HepG2 (cell line): ENCODE results near the gene FNDC4. TPM values are rescaled to one million over a fixed set of nuclear protein-coding genes. Genes with fewer than 3 reads are reported as not detected.

Experiments
- CEBPG ChIP-seq: IDR thresholded peaks from 2 replicates; pipeline ENCODE4 v1.6.1; 2016
- ERF ChIP-seq: IDR thresholded peaks from 2 replicates; pipeline ENCODE4 v1.6.1; 2018; ENCODE audit warnings: missing biosample characterization, missing genetic modification reagents
- FOXA1 ChIP-seq, 2 experiments: fragments of 450-650 bp in 1 of 2; sonication (generic) in 1 of 2; formaldehyde crosslinking in 1 of 2; IDR thresholded peaks; 2 replicates each; pipeline versions ENCODE4 v1.4.0 to v1.6.1; 2016 to 2020; ENCODE audit warnings: missing genetic modification reagents in 1 of 2
- FOXK2 ChIP-seq: fragments of 450-650 bp; IDR thresholded peaks from 2 replicates; pipeline ENCODE4 v1.6.1; 2016
- HDAC6 ChIP-seq: fragments of 200-600 bp; sonication (generic); IDR thresholded peaks from 2 replicates; pipeline ENCODE4 v1.7.0; 2017; ENCODE audit warnings: mild to moderate bottlenecking, antibody characterized with exemption, low read length, low read depth
- HOXD1 ChIP-seq: sonication (generic); formaldehyde crosslinking; IDR thresholded peaks from 2 replicates; pipeline ENCODE4 v1.5.0; 2020; ENCODE audit warnings: missing genetic modification reagents
- IKZF1 ChIP-seq: fragments of 450-650 bp; IDR thresholded peaks from 2 replicates; pipeline ENCODE4 v1.7.1; 2016
- KDM5A ChIP-seq: fragments of 200-600 bp; sonication (generic); IDR thresholded peaks from 2 replicates; pipeline ENCODE4 v1.7.0; 2018; ENCODE audit warnings: antibody characterized with exemption, mild to moderate bottlenecking, low read length, borderline replicate concordance
- NONO ChIP-seq, 2 experiments: fragments of 450-650 bp in 1 of 2; sonication (generic) in 1 of 2; formaldehyde crosslinking in 1 of 2; IDR thresholded peaks in 1 of 2; conservative IDR thresholded peaks in 1 of 2; 2 replicates each; pipeline versions ENCODE4 v1.6.1 to v1.8.0; 2017 to 2022; ENCODE audit warnings: mild to moderate bottlenecking in 1 of 2, missing genetic modification reagents in 1 of 2, moderate library complexity in 1 of 2
- NR2F2 ChIP-seq: IDR thresholded peaks from 2 replicates; pipeline ENCODE4 v1.6.1; 2012; ENCODE audit warnings: low read depth, inconsistent platforms, borderline replicate concordance
- RFX3 ChIP-seq: IDR thresholded peaks from 2 replicates; pipeline ENCODE4 v1.6.1; 2016; ENCODE audit warnings: missing biosample characterization, missing genetic modification reagents
- SOX6 ChIP-seq, 2 experiments: fragments of 450-650 bp in 1 of 2; sonication (generic) in 1 of 2; formaldehyde crosslinking in 1 of 2; IDR thresholded peaks; 2 replicates each; pipeline versions ENCODE4 v1.4.0 to v1.6.1; 2017 to 2020; ENCODE audit warnings: antibody characterized with exemption in 1 of 2, mild to moderate bottlenecking in 1 of 2, missing genetic modification reagents in 1 of 2
- SPEN ChIP-seq: sonication (generic); formaldehyde crosslinking; IDR thresholded peaks from 2 replicates; pipeline ENCODE4 v1.5.1; 2020; ENCODE audit warnings: low read depth, mild to moderate bottlenecking, missing genetic modification reagents
- THRA ChIP-seq: sonication (generic); formaldehyde crosslinking; IDR thresholded peaks from 2 replicates; pipeline ENCODE4 v1.4.0; 2020; ENCODE audit warnings: missing genetic modification reagents, borderline replicate concordance
- USF2 ChIP-seq, 2 experiments: sonication (generic) in 1 of 2; formaldehyde crosslinking in 1 of 2; IDR thresholded peaks; 2 replicates each; pipeline versions ENCODE4 v1.5.1 to v1.6.1; 2011 to 2020; ENCODE audit warnings: borderline replicate concordance in 1 of 2, low read depth in 1 of 2, low read length in 1 of 2, mild to moderate bottlenecking in 1 of 2, missing genetic modification reagents in 1 of 2, moderate library complexity in 1 of 2
- ZBTB34 ChIP-seq: sonication (generic); formaldehyde crosslinking; IDR thresholded peaks from 2 replicates; pipeline ENCODE4 v1.8.0; 2022; ENCODE audit warnings: mild to moderate bottlenecking, missing genetic modification reagents
- ZFP37 ChIP-seq: sonication (generic); formaldehyde crosslinking; IDR thresholded peaks from 2 replicates; pipeline ENCODE4 v1.4.0; 2020; ENCODE audit warnings: missing genetic modification reagents, borderline replicate concordance
- ZFP82 ChIP-seq: sonication (generic); formaldehyde crosslinking; IDR thresholded peaks from 2 replicates; pipeline ENCODE4 v1.5.1; 2020; ENCODE audit warnings: mild to moderate bottlenecking, missing genetic modification reagents, borderline replicate concordance
- ZFYVE20 ChIP-seq: sonication (generic); formaldehyde crosslinking; IDR thresholded peaks from 2 replicates; pipeline ENCODE4 v1.8.0; 2023; ENCODE audit warnings: low read depth, mild to moderate bottlenecking, moderate library complexity, missing genetic modification reagents, borderline replicate concordance
- ZNF101 ChIP-seq: sonication (generic); formaldehyde crosslinking; IDR thresholded peaks from 2 replicates; pipeline ENCODE4 v1.4.0; 2020; ENCODE audit warnings: mild to moderate bottlenecking, low read depth, missing genetic modification reagents, borderline replicate concordance
- ZNF143 ChIP-seq: sonication (generic); formaldehyde crosslinking; IDR thresholded peaks from 2 replicates; pipeline ENCODE4 v1.4.0; 2020; ENCODE audit warnings: missing genetic modification reagents
- ZNF670 ChIP-seq: sonication (generic); formaldehyde crosslinking; IDR thresholded peaks from 2 replicates; pipeline ENCODE4 v1.8.0; 2022; ENCODE audit warnings: mild to moderate bottlenecking, missing genetic modification reagents, borderline replicate concordance
- ZNF777 ChIP-seq: sonication (generic); formaldehyde crosslinking; IDR thresholded peaks from 2 replicates; pipeline ENCODE4 v1.4.0; 2020; ENCODE audit warnings: missing genetic modification reagents
- polyA plus RNA-seq, 8 experiments: library from polyadenylated mRNA; depleted of rRNA in 3 of 8; stranded (reverse) in 7 of 8; unstranded in 1 of 8; fragments of >200 nt; fragmentation: Illumina TruSeq in 4 of 8; extraction: Trizol in 4 of 8; gene quantifications; 2 replicates each; pipeline versions ENCODE4 v1.2.1 to v1.2.3, GENCODE V29; 2011 to 2016; ENCODE audit warnings: low read depth in 4 of 8, missing spikeins in 1 of 8, mixed read lengths in 1 of 8; ENCODE audit not compliant: insufficient read depth in 1 of 8
- total RNA-seq, 5 experiments: library from RNA; depleted of rRNA; stranded (reverse); fragments of >200 nt; fragmentation: Illumina TruSeq; extraction: Trizol; gene quantifications; 2 replicates each; pipeline ENCODE4 v1.2.3, GENCODE V29; 2016; ENCODE audit warnings: low read depth in 1 of 5

The FNDC4 gene
- total and polyA plus RNA-seq, 2 of the 13 experiments (the other 11 are each of a cell fraction or from before 2014, with no cell fraction given) = 9.0 to 17.4 TPM

GRCh38 chr2:27489498-27490397 is 5.3 kb downstream of the FNDC4 start, which contains the start of gene IFT172 (continued):
- TF ChIP-seq ZBTB34 = peak; percentile 71; the same call in 1 of the 2 replicates
- peak; percentile 78; the same call in 1 of the 2 replicates for TF ChIP-seq KDM5A
- TF ChIP-seq SPEN = peak; percentile 64
- no peak; the same call in 1 of the 2 replicates for TF ChIP-seq ZNF670 (CRISPR knock-in tag)
- no peak for TF ChIP-seq SOX6 (IDR thresholded peaks at IDR 0.05)
- no peak; the same call in none of the 2 replicates for TF ChIP-seq SOX6 (CRISPR knock-in tag; IDR thresholded peaks at IDR 0.05)
- TF ChIP-seq ZFP82 (CRISPR knock-in tag) = no peak
- TF ChIP-seq NR2F2 = no peak; the same call in 1 of the 2 replicates
- peak; percentile 92 for TF ChIP-seq RFX3 (CRISPR knock-in tag)
- TF ChIP-seq ZNF143 (CRISPR knock-in tag) = peak; percentile 28; the same call in 1 of the 2 replicates
- TF ChIP-seq CEBPG (CRISPR knock-in tag) = peak; percentile 73
- 0 out of 2 replicates have a peak, but pooled peaks have one; percentile 3 for TF ChIP-seq USF2 (IDR thresholded peaks at IDR 0.05; ENCODE audit: low read depth, low read length)
- TF ChIP-seq USF2 (CRISPR knock-in tag; IDR thresholded peaks at IDR 0.05; ENCODE audit: borderline replicate concordance) = no peak; the same call in 1 of the 2 replicates
- TF ChIP-seq HDAC6 = no peak
- TF ChIP-seq FOXA1 (IDR thresholded peaks at IDR 0.05) = no peak
- peak; percentile 74 for TF ChIP-seq FOXA1 (CRISPR knock-in tag; IDR thresholded peaks at IDR 0.05)
- peak; percentile 95 for TF ChIP-seq ERF (CRISPR knock-in tag)
- TF ChIP-seq IKZF1 = no peak
- no peak for TF ChIP-seq ZNF101
- TF ChIP-seq ZFYVE20 (CRISPR knock-in tag) = no peak
- no peak for TF ChIP-seq ZNF777 (CRISPR knock-in tag)
- no peak for TF ChIP-seq HOXD1 (CRISPR knock-in tag)
- TF ChIP-seq ZFP37 = no peak
- TF ChIP-seq THRA (CRISPR knock-in tag) = peak; percentile 20; the same call in 1 of the 2 replicates
- peak; percentile 99 for TF ChIP-seq FOXK2
- no peak for TF ChIP-seq NONO (IDR thresholded peaks at IDR 0.05)
- TF ChIP-seq NONO (CRISPR knock-in tag; conservative IDR thresholded peaks at IDR 0.05) = peak; percentile 77
